Measurements from ENCODE around the gene PDGFRB. TPM values are rescaled to one million over a fixed set of nuclear protein-coding genes. Genes with fewer than 3 reads are reported as not detected.

Gene PDGFRB
- polyA plus RNA-seq, 2 of the 4 experiments (the other 2 are of a cell fraction) = 0.22 TPM

- FAIRE-seq (no peak), ATAC-seq (no peak), DNase-seq (ENCODE audit: low read depth in 1 of 2, low spot score in 1 of 2) (no peak)
- H3K4me3 ChIP-seq = no peak overlapping the region
- H3K9me3 ChIP-seq = no peaks in the 10 kb centered on the region
- WGBS (ENCODE audit: missing lambda C conversion rate) = 62% methylated on average over 9 of the region's 9 CpGs
- ChIA-PET POLR2A (no interaction called here), CTCF (interaction anchor here (1.0 to 13.2 kb wide), 7 partner anchors 9 to 128 kb away, joined by 3 to 98 read pairs (median 4); no protein-coding TSS in a partner anchor)
- TF ChIP-seq TP53 (CRISPR knock-in tag; IDR thresholded peaks at IDR 0.05) (no peak), ATOH8 (CRISPR knock-in tag; IDR thresholded peaks at IDR 0.05; ENCODE audit: low read depth) (no peak), RARB (CRISPR knock-in tag; IDR thresholded peaks at IDR 0.05) (no peak), FOXS1 (CRISPR knock-in tag; IDR thresholded peaks at IDR 0.05) (no peak), CHD2 (IDR thresholded peaks at IDR 0.05; ENCODE audit: low read length, partially characterized antibody) (no peak), ELK1 (IDR thresholded peaks at IDR 0.05; ENCODE audit: low read depth, low read length) (no peak), MYC (IDR thresholded peaks at IDR 0.05; ENCODE audit: borderline replicate concordance, low read length) (no peak), FOSB (CRISPR knock-in tag; IDR thresholded peaks at IDR 0.05) (no peak), EHMT2 (IDR thresholded peaks at IDR 0.05; ENCODE audit: low read depth) (no peak), SMC3 (IDR thresholded peaks at IDR 0.05) (no peak), HEYL (CRISPR knock-in tag; IDR thresholded peaks at IDR 0.05) (no peak), HMGXB4 (CRISPR knock-in tag; IDR thresholded peaks at IDR 0.05; ENCODE audit: borderline replicate concordance) (no peak), ZNF302 (CRISPR knock-in tag; IDR thresholded peaks at IDR 0.05) (no peak), SREBF2 (IDR thresholded peaks at IDR 0.05) (no peak), MAFK (IDR thresholded peaks at IDR 0.05; ENCODE audit: partially characterized antibody) (no peak), CHD4 (IDR thresholded peaks at IDR 0.05; ENCODE audit: borderline replicate concordance) (no peak), E2F6 (IDR thresholded peaks at IDR 0.05; ENCODE audit: borderline replicate concordance, low read depth) (no peak)
- 0 out of 3 replicates have a peak, but pooled peaks cover 7% of the 10 kb centered on the region for H3K4me1 ChIP-seq
- H3K4me2 ChIP-seq = no peak overlapping the region
- H3K27ac ChIP-seq = no peak overlapping the region
Measured at GRCh38 chr5:150117945-150118560, 37.6 kb downstream of the PDGFRB start.

DNA sequence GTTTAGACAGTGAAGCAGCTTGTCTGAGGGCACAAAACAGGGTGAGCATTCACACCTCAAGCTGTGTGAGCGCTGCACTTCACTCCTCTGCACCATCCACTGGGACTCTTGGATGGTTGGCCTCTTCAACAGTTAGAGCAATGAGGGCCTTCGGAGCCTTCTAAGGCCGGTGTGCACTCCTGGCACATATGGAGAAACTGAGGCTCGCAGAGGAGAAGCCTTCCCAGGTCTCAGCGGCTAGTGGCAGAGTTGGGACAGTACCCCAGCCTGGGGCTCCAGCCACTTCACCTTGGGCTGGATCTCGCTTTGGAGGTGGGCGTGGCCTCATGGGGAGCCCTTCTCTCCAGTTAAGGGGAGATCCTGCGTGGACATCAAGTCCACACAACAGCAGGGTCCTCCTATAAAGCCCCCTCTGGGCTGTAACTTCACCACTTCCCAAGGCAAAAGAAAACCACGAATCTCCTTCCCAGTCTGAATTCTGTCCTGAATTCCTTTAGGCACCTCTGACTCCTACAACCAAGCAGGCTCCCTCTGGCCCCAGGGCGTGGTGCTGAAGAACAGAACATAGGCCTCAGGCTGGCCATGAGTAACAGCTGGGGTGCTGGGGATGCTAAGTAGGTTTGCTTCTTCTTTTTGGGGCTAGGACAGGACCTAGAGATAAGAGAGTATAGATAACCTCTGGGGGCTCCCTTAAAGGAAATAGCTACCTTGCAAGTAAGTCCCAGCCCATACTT lies 38.8 kb downstream of the PDGFRB start:
- FAIRE-seq (no peak), ATAC-seq (no peak), DNase-seq (ENCODE audit: low read depth in 1 of 2, low spot score in 1 of 2) (no peak)
- 72% methylated on average over 8 of the region's 10 CpGs for WGBS (ENCODE audit: missing lambda C conversion rate)
- no peak overlapping the region for H3K4me3 ChIP-seq
- CTCF ChIA-PET = interaction anchor here (0.8 to 13.2 kb wide), 4 partner anchors 10 to 100 kb away, joined by 3 to 98 read pairs (median 6); no protein-coding TSS in a partner anchor
- peaks cover 9% of the 10 kb centered on the region for H3K4me1 ChIP-seq
- H3K27ac ChIP-seq = no peak overlapping the region
- no peak overlapping the region for H3K4me2 ChIP-seq
- H3K9me3 ChIP-seq = no peaks in the 10 kb centered on the region
- POLR2A ChIA-PET = no interaction called here
- TF ChIP-seq ZC3H11A (IDR thresholded peaks at IDR 0.05) = no peak
- TF ChIP-seq FOSB (CRISPR knock-in tag; IDR thresholded peaks at IDR 0.05) = no peak
- no peak for TF ChIP-seq TP53 (CRISPR knock-in tag; IDR thresholded peaks at IDR 0.05)
- no peak for TF ChIP-seq CHD2 (IDR thresholded peaks at IDR 0.05; ENCODE audit: low read length, partially characterized antibody)
- no peak for TF ChIP-seq CBX2 (IDR thresholded peaks at IDR 0.05; ENCODE audit: borderline replicate concordance, low read depth)
- no peak for TF ChIP-seq MYC (IDR thresholded peaks at IDR 0.05; ENCODE audit: borderline replicate concordance, low read length)
- TF ChIP-seq NR3C1 (IDR thresholded peaks at IDR 0.05) = no peak
- TF ChIP-seq ELK1 (IDR thresholded peaks at IDR 0.05; ENCODE audit: low read depth, low read length) = no peak
- no peak for TF ChIP-seq ZFP36 (IDR thresholded peaks at IDR 0.05; ENCODE audit: borderline replicate concordance, partially characterized antibody)

Measured in A549 (cell line).